Activated T-cell treated with anti-CD3 and anti-CD28 coated beads, Interleukin-2, amount 50 U/mL, for 4 hours (primary cell): Measurements from ENCODE around the gene MEGF8. TPM values are rescaled to one million over a fixed set of nuclear protein-coding genes. Genes with fewer than 3 reads are reported as not detected.

ENCODE experiments used
- ATAC-seq, 2 donors: fragments of 200-7000 bp; cut with Tn5 transposase; one replicate each; pipeline ENCODE4 v1.10.0; 2021
- DNase-seq: peaks from one replicate; pipeline ENCODE4 v3.0.0-alpha.2; 2020
- H3K27me3 Mint-ChIP-seq: one replicate; pipeline ENCODE4 v1.8.0; 2021; ENCODE audit warnings: low read depth, mixed read lengths
- H3K36me3 Mint-ChIP-seq: one replicate; pipeline ENCODE4 v1.8.0; 2022; ENCODE audit warnings: mixed read lengths; ENCODE audit not compliant: insufficient read depth
- H3K4me1 Mint-ChIP-seq: one replicate; pipeline ENCODE4 v1.8.0; 2021; ENCODE audit warnings: low read depth, mixed read lengths
- H3K4me3 Mint-ChIP-seq: one replicate; pipeline ENCODE4 v1.8.0; 2021; ENCODE audit warnings: mild to moderate bottlenecking, moderate library complexity, mixed read lengths
- H3K9me3 Mint-ChIP-seq: one replicate; pipeline ENCODE4 v1.8.0; 2021; ENCODE audit warnings: mixed read lengths
- total RNA-seq, 3 donors: library from RNA; stranded (reverse); gene quantifications; one replicate each; pipeline ENCODE4 v1.2.1, GENCODE V29; 2021

The MEGF8 gene
- total RNA-seq, 3 donors from 2014 or later, result 6.9 to 7.6 (median 6.9) TPM

DNA sequence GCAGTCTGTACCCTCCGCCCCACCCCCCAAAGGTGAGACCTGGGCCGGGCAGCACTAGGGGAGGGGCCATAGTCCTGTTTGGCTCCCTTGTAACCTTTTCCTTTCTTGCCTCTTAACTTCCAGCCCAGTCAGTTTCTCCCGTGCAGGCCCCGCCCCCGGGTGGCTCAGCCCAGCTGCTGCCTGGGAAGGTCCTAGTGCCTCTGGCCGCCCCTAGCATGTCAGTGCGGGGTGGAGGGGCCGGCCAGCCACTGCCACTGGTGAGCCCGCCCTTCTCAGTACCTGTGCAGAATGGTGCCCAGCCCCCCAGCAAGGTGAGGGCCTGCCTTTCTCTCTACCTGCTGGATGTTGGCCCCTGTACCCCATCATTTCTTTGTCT lies 34.0 kb upstream of the MEGF8 start:
- Mint-ChIP-seq H3K9me3 (no peaks in the 10 kb centered on the region), H3K36me3 (peaks cover 4% of the 10 kb centered on the region), H3K4me1 (peaks cover 6% of the 10 kb centered on the region), H3K4me3 (no peak overlapping the region), H3K27me3 (no peaks in the 10 kb centered on the region)
- DNase-seq (no peak), ATAC-seq (no peak)

DNA sequence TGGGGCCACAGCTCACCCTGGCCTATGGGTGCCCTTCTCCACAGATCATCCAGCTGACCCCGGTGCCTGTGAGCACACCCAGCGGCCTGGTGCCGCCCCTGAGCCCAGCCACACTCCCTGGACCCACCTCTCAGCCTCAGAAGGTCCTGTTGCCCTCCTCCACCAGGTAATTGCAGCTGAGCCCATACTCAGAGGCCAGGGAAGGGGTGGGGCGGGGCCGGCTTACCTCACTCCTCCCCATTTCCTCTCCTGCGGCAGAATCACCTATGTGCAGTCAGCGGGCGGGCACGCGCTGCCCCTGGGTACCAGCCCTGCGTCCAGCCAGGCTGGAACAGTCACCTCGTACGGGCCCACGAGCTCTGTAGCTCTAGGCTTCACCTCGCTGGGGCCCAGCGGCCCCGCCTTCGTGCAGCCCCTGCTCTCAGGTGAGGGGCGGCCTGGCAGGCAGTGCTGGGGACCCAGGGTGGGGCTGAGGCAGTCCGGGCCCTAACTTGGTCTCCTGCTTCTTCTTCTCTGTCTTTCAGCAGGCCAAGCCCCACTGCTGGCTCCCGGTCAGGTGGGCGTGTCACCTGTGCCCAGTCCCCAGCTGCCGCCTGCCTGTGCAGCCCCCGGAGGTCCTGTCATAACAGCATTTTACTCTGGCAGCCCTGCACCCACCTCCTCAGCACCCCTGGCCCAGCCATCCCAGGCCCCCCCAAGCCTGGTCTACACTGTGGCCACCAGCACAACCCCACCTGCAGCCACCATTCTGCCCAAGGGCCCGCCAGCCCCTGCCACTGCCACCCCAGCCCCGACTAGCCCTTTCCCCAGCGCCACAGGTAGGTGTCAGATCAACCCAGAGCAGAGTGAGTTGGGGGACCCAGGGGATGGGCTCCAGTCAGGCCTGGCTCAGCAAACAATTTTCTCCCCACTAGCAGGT lies 33.1 kb upstream of the MEGF8 start:
- Mint-ChIP-seq H3K9me3 (no peaks in the 10 kb centered on the region), H3K27me3 (no peaks in the 10 kb centered on the region), H3K4me1 (peaks cover 6% of the 10 kb centered on the region), H3K36me3 (peaks cover 4% of the 10 kb centered on the region), H3K4me3 (no peak overlapping the region)
- DNase-seq (no peak), ATAC-seq (no peak)

DNA sequence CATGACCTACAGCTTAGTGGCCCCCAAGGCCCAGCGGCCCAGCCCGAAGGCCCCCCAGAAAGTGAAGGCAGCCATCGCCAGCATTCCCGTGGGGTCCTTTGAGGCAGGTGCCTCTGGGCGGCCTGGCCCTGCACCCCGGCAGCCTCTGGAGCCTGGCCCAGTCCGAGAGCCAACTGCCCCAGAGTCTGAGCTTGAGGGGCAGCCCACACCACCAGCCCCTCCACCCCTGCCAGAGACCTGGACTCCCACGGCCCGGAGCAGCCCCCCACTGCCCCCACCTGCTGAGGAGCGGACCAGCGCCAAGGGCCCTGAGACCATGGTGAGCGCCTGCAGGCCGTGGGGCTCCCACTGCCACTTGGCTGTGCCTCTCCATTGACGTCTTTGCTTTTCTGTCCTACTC lies 32.5 kb upstream of the MEGF8 start:
- no peak for ATAC-seq

DNA sequence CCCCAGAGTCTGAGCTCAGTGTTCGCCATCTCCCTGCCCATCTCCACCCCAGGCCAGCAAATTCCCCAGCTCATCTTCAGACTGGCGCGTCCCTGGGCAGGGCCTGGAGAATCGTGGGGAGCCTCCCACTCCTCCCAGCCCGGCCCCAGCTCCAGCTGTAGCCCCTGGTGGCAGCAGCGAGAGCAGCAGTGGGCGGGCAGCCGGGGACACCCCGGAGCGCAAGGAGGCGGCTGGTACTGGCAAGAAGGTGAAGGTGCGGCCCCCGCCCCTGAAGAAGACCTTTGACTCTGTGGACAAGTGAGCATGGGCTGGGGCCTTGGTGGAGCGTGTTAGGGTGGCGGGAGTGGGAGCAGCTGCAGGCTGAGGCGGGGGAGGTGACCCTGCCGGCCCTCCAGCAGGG lies 31.9 kb upstream of the MEGF8 start:
- Mint-ChIP-seq H3K4me1 (peaks cover 6% of the 10 kb centered on the region), H3K27me3 (no peaks in the 10 kb centered on the region), H3K4me3 (no peak overlapping the region), H3K36me3 (peaks cover 1% of the 10 kb centered on the region), H3K9me3 (no peaks in the 10 kb centered on the region)
- DNase-seq (no peak), ATAC-seq (no peak)

More for the DNA sequence above, 32.5 kb upstream of the MEGF8 start:
- Mint-ChIP-seq H3K36me3 (peaks cover 4% of the 10 kb centered on the region), H3K9me3 (no peaks in the 10 kb centered on the region), H3K4me3 (no peak overlapping the region), H3K4me1 (peaks cover 6% of the 10 kb centered on the region), H3K27me3 (no peaks in the 10 kb centered on the region)
- DNase-seq, result no peak

DNA sequence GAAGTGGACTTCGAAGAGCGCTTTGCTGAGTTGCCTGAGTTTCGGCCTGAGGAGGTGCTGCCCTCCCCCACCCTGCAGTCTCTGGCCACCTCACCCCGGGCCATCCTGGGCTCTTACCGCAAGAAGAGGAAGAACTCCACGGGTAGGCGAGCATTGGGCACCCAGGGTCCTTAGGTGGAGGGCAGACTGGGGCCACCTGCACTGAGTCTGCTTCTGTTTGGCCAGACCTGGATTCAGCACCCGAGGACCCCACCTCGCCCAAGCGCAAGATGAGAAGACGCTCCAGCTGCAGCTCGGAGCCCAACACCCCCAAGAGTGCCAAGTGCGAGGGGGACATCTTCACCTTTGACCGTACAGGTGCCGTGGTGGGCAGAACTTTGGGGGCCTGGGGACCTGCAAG lies 31.5 kb upstream of the MEGF8 start:
- H3K4me1 Mint-ChIP-seq, result peaks cover 6% of the 10 kb centered on the region
- no peaks in the 10 kb centered on the region for H3K9me3 Mint-ChIP-seq
- no peak for DNase-seq
- H3K36me3 Mint-ChIP-seq, result peaks cover 1% of the 10 kb centered on the region
- no peaks in the 10 kb centered on the region for H3K27me3 Mint-ChIP-seq
- no peak for ATAC-seq
- H3K4me3 Mint-ChIP-seq, result no peak overlapping the region

DNA sequence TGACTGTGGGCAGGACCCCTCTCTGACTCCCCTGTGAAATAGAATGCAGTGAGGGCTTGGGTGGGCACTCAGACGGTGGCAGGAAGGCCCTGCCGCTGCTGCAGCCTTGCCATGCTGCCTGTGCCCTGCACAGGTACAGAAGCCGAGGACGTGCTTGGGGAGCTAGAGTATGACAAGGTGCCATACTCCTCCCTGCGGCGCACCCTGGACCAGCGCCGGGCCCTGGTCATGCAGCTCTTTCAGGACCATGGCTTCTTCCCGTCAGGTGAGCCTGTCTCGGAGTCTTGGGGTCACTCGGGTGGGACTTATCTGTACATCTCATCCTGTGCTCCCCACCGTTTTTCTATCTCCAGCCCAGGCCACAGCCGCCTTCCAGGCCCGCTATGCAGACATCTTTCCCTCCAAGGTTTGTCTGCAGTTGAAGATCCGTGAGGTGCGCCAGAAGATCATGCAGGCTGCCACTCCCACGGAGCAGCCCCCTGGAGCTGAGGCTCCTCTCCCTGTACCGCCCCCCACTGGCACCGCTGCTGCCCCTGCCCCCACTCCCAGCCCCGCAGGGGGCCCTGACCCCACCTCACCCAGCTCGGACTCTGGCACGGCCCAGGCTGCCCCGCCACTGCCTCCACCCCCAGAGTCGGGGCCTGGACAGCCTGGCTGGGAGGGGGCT lies 30.8 kb upstream of the MEGF8 start:
- peaks cover 1% of the 10 kb centered on the region for H3K36me3 Mint-ChIP-seq
- H3K4me1 Mint-ChIP-seq, result peaks cover 6% of the 10 kb centered on the region
- H3K27me3 Mint-ChIP-seq, result no peaks in the 10 kb centered on the region
- H3K9me3 Mint-ChIP-seq, result no peaks in the 10 kb centered on the region
- ATAC-seq (no peak), DNase-seq (no peak)
- no peak overlapping the region for H3K4me3 Mint-ChIP-seq

DNA sequence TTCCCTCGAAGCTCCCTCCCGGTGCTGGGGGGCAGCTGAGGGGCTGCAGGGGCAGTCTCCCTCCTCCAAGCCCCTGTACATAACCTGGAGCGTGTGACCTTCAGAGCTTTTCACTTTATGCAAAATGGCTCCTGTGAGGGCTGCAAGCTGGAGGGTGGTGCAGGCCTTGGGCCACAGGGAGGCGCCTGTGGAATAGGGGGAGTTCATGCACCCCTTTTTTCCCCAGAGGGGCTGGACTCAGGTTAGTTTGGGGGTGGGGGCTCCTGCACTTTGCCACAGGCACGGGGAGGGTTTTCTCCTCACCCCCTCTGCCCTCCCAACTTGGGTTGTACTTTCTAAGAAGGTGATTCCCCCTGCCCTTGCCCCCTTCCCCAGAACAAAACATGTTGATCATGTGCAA lies 30.1 kb upstream of the MEGF8 start:
- no peaks in the 10 kb centered on the region for H3K27me3 Mint-ChIP-seq
- peaks cover 6% of the 10 kb centered on the region for H3K4me1 Mint-ChIP-seq
- no peak overlapping the region for H3K4me3 Mint-ChIP-seq
- ATAC-seq, result no peak
- H3K36me3 Mint-ChIP-seq, result peaks cover 1% of the 10 kb centered on the region
- no peak for DNase-seq
- no peaks in the 10 kb centered on the region for H3K9me3 Mint-ChIP-seq

DNA sequence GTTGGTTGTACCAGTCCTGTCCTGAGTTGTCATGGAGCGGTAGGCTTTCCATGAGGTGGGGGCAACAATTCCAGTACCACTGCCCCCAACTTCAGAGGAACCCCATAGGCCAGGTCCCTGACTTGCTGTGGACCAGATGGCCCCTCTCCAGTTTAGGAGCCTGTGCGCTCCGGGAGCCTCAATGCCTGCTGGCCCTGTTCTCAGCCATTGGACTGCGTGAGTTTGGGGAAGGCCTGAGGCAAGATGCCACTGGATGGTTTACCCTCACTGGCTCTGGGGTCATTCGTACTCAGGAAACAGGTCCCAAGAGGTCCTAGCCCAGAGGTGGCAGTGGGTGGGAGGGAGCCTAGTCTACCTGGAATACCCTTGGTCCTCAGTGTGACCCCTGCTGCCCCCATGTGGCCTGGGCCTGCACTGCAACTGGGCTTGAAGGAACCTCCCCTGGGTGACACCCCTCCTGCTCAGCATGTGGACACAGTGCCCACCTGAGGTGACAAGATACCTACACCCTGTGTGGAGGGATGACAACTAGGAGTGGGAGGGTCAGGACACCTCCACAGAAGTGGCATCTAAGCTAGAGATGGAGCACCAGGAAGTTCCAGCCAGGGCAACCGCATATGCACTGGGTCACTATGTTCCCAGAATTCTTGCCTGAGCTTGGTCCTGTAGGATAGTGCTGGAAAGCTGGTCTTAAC lies 29.5 kb upstream of the MEGF8 start:
- H3K4me1 Mint-ChIP-seq, result peaks cover 6% of the 10 kb centered on the region
- H3K27me3 Mint-ChIP-seq, result no peaks in the 10 kb centered on the region
- ATAC-seq (peak; percentile 89 to 90), DNase-seq (peak; percentile 92)
- H3K4me3 Mint-ChIP-seq, result no peak overlapping the region
- H3K9me3 Mint-ChIP-seq, result no peaks in the 10 kb centered on the region
- peaks cover 1% of the 10 kb centered on the region for H3K36me3 Mint-ChIP-seq

DNA sequence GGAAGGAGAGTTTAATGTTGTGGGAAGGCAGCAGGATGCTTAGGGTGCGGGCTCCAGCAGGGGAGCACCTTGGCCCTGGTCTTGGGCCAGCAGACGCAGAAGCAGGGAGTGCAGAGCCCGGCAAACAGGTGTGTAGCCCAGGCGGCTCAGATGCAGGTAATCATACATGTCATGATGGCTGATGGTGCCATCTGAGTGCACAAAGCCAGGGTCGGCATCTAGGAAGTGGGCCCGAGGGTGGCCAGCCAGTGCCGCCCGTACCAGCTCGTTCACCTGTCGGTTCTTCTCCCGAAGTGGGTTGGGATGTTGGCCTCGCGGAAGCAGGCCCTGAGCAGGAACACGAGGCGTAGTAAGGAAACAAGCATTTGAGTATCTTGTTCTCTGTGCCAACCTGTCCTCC lies 28.4 kb upstream of the MEGF8 start:
- Mint-ChIP-seq H3K4me1 (peaks cover 12% of the 10 kb centered on the region), H3K4me3 (no peak overlapping the region), H3K9me3 (no peaks in the 10 kb centered on the region), H3K27me3 (no peaks in the 10 kb centered on the region), H3K36me3 (peaks cover 1% of the 10 kb centered on the region)
- DNase-seq (no peak), ATAC-seq (no peak)

DNA sequence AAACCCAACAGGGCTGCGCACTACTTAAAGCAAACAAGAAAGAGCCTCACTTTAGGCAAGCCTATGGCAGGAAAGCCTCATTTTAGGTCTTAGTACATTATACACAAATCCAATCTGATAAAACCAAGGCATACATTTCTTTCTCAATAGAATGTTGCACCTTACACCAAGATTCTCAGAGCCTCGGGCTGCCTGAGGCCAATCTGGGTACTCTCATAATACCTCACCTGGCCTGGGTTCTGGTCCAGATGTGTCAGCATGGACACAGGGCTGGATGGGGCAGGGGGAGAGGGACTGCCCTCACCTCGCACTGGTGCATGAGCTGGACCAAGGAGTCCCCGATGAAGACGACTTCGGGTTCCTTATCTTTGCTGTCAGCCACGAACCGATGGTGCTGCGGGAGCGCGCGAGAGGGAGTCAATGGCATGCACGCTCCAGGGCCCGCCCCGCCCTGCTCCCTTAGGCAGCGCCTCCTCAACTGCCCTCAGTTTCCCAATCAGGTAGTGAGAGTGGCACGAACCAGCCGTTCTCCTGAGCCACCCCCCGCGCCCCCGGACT lies 23.7 kb upstream of the MEGF8 start, which contains the start of gene PRR19:
PRR19 (plus strand) TSS at position 487 of the 558 bp plus-strand sequence. CDS start 7,453 bp downstream, outside the sequence.
- no peaks in the 10 kb centered on the region for H3K36me3 Mint-ChIP-seq
- peaks cover 24% of the 10 kb centered on the region for H3K4me1 Mint-ChIP-seq
- peak within 1 kb of the TSS; percentile 85 for H3K4me3 Mint-ChIP-seq
- no peak for DNase-seq
- no peaks in the 10 kb centered on the region for H3K27me3 Mint-ChIP-seq
- H3K9me3 Mint-ChIP-seq, result no peaks in the 10 kb centered on the region
- peak; percentile 32 for ATAC-seq

DNA sequence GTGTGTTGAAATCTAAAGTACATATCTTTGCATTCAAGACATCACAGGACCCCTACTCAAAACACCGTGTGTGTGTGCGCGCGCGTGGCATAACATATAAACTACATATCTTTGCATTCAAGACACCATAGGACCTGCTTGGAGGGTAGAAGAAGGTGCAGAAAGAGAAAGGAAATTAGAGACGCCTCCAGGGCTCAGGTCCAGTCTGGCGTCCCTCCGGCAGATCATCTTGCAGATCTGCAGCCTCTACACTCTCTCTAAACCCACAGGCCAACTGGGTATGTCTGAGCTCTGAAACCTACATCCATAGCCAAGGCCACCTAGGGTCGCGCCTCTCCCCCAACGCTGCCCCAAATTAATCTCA lies 22.4 kb upstream of the MEGF8 start:
- ATAC-seq (no peak), DNase-seq (no peak)
- peaks cover 24% of the 10 kb centered on the region for H3K4me1 Mint-ChIP-seq
- no peaks in the 10 kb centered on the region for H3K9me3 Mint-ChIP-seq
- H3K27me3 Mint-ChIP-seq, result no peaks in the 10 kb centered on the region
- H3K4me3 Mint-ChIP-seq, result peak overlapping the region; percentile 85
- no peaks in the 10 kb centered on the region for H3K36me3 Mint-ChIP-seq

DNA sequence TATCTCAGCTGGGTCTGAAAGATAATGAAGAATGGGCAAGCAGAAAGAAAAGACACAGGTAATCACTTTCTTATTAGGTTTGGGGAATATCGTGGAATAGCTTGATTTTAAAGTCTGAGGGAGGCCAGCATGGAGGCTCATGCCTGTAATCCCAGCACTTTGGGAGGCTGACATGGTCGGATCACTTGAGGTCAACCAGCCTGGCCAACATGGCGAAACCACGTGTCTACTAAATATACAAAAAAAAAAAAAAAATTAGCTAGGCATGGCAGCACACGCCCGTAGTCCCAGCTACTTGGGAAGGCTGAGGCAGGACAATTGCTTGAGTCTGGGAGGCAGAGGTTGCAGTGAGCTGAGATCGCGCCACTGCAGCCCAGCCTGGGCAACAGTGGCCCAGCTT lies 21.6 kb upstream of the MEGF8 start:
- Mint-ChIP-seq H3K36me3 (no peaks in the 10 kb centered on the region), H3K9me3 (no peaks in the 10 kb centered on the region), H3K4me3 (peak overlapping the region; percentile 37), H3K4me1 (peaks cover 24% of the 10 kb centered on the region), H3K27me3 (no peaks in the 10 kb centered on the region)
- DNase-seq, result no peak
- ATAC-seq, result no peak

DNA sequence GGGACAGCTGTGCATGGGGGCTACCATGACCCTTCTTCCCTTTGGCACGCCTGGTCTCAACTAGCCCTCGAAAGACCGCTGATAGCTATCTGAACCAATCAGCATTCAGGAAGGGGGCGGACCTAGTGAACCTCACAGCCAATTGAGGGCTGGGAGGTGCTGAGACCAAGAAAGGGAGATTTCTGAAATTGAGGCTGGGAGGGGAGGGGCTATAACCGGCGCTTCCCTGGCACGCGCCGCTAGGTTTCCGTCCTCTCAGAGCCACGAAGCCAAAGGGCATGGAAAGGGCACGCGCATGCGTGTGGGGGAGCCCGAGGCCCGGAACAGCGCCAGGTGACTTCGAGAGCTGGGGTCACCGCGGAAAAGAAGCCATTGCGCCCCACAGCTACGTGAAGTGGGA lies 18.8 kb upstream of the MEGF8 start:
- DNase-seq (no peak), ATAC-seq (no peak)
- Mint-ChIP-seq H3K4me3 (no peak overlapping the region), H3K36me3 (no peaks in the 10 kb centered on the region), H3K27me3 (peaks cover 7% of the 10 kb centered on the region), H3K4me1 (peaks cover 17% of the 10 kb centered on the region), H3K9me3 (no peaks in the 10 kb centered on the region)

DNA sequence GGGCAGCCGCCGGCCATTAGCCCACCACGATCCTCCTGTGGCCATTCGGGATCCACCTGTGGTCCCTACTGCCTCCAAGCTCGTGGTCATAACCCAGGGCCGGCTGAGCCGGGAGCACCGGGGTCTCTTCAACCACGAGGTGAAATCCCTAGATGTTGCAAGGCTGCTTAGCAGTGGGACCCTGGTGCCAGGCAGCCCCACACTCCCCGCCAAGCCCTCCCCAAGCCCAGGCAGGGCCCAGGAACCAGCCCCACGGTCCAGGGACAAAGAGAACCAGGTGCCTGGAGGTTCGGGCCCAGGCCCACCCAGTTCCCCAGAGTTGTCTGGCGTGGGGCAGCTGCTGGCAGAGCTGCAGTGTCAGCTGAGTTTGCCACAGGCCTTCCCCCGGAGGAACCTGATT lies 15.7 kb upstream of the MEGF8 start:
- peaks cover 34% of the 10 kb centered on the region for H3K27me3 Mint-ChIP-seq
- H3K36me3 Mint-ChIP-seq, result no peaks in the 10 kb centered on the region
- H3K4me1 Mint-ChIP-seq, result peaks cover 13% of the 10 kb centered on the region
- DNase-seq, result no peak
- ATAC-seq, result no peak
- no peaks in the 10 kb centered on the region for H3K9me3 Mint-ChIP-seq
- no peak overlapping the region for H3K4me3 Mint-ChIP-seq
